ENCODE data around the gene NMT1. TPM values are rescaled to one million over a fixed set of nuclear protein-coding genes. Genes with fewer than 3 reads are reported as not detected.

The NMT1 gene
- total RNA-seq, 3 donors from 2014 or later (not counting 1 experiment from before 2014, with no cell fraction given): 56.6 to 94.7 (median 77.6) TPM

GRCh38 chr17:45032174-45032541 lies 29.0 kb upstream of the NMT1 start:
- no peaks in the 10 kb centered on the region for H3K27me3 Mint-ChIP-seq (ENCODE audit: low read depth in 2 of 2)
- H3K4me3 Mint-ChIP-seq: no peak overlapping the region
- DNase-seq (no peak), ATAC-seq (no peak)
- TF ChIP-seq CTCF (IDR thresholded peaks at IDR 0.05): no peak
- Histone ChIP-seq H3K27me3 (ENCODE audit: control insufficient read depth, insufficient read depth, low read length) (no peaks in the 10 kb centered on the region), H3K4me1 (ENCODE audit: control insufficient read depth, insufficient read depth, low read length) (no peaks in the 10 kb centered on the region), H3K9me3 (ENCODE audit: control insufficient read depth, insufficient read depth, low read length) (no peaks in the 10 kb centered on the region), H3K4me3 (ENCODE audit: low read length) (no peak overlapping the region), H3K27ac (ENCODE audit: low read length) (no peak overlapping the region), H3K36me3 (ENCODE audit: control insufficient read depth, insufficient read depth, low read length) (peaks cover 45% of the 10 kb centered on the region)
- intact Hi-C loops (cut with micrococcal nuclease): no loop called here
- H3K36me3 Mint-ChIP-seq: no peaks in the 10 kb centered on the region
- WGBS (ENCODE audit: insufficient coverage): 96% methylated on average over 9 of the region's 9 CpGs
- H3K27ac Mint-ChIP-seq: no peak overlapping the region
- no peaks in the 10 kb centered on the region for H3K9me3 Mint-ChIP-seq
- no peaks in the 10 kb centered on the region for H3K4me1 Mint-ChIP-seq

- no peak overlapping the region for H3K4me3 Mint-ChIP-seq
- no peak for ATAC-seq
- H3K27me3 Mint-ChIP-seq (ENCODE audit: low read depth in 2 of 2): no peaks in the 10 kb centered on the region
- Histone ChIP-seq H3K27me3 (ENCODE audit: control insufficient read depth, insufficient read depth, low read length) (no peaks in the 10 kb centered on the region), H3K27ac (ENCODE audit: low read length) (no peak overlapping the region), H3K36me3 (ENCODE audit: control insufficient read depth, insufficient read depth, low read length) (peaks cover 41% of the 10 kb centered on the region), H3K9me3 (ENCODE audit: control insufficient read depth, insufficient read depth, low read length) (no peaks in the 10 kb centered on the region), H3K4me3 (ENCODE audit: low read length) (no peak overlapping the region), H3K4me1 (ENCODE audit: control insufficient read depth, insufficient read depth, low read length) (no peaks in the 10 kb centered on the region)
- TF ChIP-seq CTCF (IDR thresholded peaks at IDR 0.05): no peak
- H3K36me3 Mint-ChIP-seq: no peaks in the 10 kb centered on the region
- intact Hi-C loops (cut with micrococcal nuclease): no loop called here
- H3K27ac Mint-ChIP-seq: no peak overlapping the region
- 96% methylated on average over 14 of the region's 14 CpGs for WGBS (ENCODE audit: insufficient coverage)
- no peaks in the 10 kb centered on the region for H3K9me3 Mint-ChIP-seq
- H3K4me1 Mint-ChIP-seq: no peaks in the 10 kb centered on the region
- DNase-seq: no peak
Observed at GRCh38 chr17:45034599-45034998, 26.5 kb upstream of the NMT1 start.

DNA sequence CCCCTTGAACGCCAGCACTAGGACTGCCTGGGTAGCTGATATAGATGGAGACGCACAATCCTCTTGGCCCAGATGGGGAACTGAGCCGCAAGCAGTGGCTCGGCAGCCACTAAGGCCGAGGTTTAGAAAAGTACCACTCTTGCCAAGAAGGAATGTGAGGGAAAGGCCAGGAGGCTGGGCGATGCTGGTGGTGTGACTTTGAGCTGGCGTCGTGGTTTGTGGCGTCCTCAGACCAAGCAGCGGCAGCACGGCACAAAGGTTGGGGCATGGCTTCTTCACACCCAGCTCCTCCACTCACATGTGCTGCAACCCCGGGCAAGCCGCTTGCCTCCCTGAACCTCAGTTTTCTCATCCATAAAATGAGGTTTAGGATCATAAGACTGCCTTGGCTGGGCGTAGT lies 25.3 kb upstream of the NMT1 start:
- H3K27ac Mint-ChIP-seq: no peak overlapping the region
- Histone ChIP-seq H3K9me3 (ENCODE audit: control insufficient read depth, insufficient read depth, low read length) (no peaks in the 10 kb centered on the region), H3K27me3 (ENCODE audit: control insufficient read depth, insufficient read depth, low read length) (no peaks in the 10 kb centered on the region), H3K4me1 (ENCODE audit: control insufficient read depth, insufficient read depth, low read length) (no peaks in the 10 kb centered on the region), H3K27ac (ENCODE audit: low read length) (no peak overlapping the region), H3K4me3 (ENCODE audit: low read length) (no peak overlapping the region), H3K36me3 (ENCODE audit: control insufficient read depth, insufficient read depth, low read length) (peaks cover 30% of the 10 kb centered on the region)
- DNase-seq (no peak), ATAC-seq (no peak)
- WGBS (ENCODE audit: insufficient coverage): 73% methylated on average over 14 of the region's 14 CpGs
- H3K36me3 Mint-ChIP-seq: no peaks in the 10 kb centered on the region
- H3K9me3 Mint-ChIP-seq: no peaks in the 10 kb centered on the region
- H3K27me3 Mint-ChIP-seq (ENCODE audit: low read depth in 2 of 2): no peaks in the 10 kb centered on the region
- H3K4me3 Mint-ChIP-seq: no peak overlapping the region
- H3K4me1 Mint-ChIP-seq: no peaks in the 10 kb centered on the region
- intact Hi-C loops (cut with micrococcal nuclease): no loop called here
- TF ChIP-seq CTCF (IDR thresholded peaks at IDR 0.05): no peak

GRCh38 chr17:45036691-45037090 lies 24.4 kb upstream of the NMT1 start:
- intact Hi-C loops (cut with micrococcal nuclease): no loop called here
- 95% methylated on average over 3 of the region's 3 CpGs for whole genome bisulfite sequencing (ENCODE audit: insufficient coverage)

More at GRCh38 chr17:45036691-45037090, 24.4 kb upstream of the NMT1 start:
- Mint-ChIP-seq H3K27ac (no peak overlapping the region), H3K36me3 (no peaks in the 10 kb centered on the region), H3K4me3 (no peak overlapping the region), H3K9me3 (no peaks in the 10 kb centered on the region), H3K4me1 (no peaks in the 10 kb centered on the region), H3K27me3 (ENCODE audit: low read depth in 2 of 2) (no peaks in the 10 kb centered on the region)
- Histone ChIP-seq H3K9me3 (ENCODE audit: control insufficient read depth, insufficient read depth, low read length) (no peaks in the 10 kb centered on the region), H3K27ac (ENCODE audit: low read length) (no peak overlapping the region), H3K36me3 (ENCODE audit: control insufficient read depth, insufficient read depth, low read length) (peaks cover 22% of the 10 kb centered on the region), H3K4me3 (ENCODE audit: low read length) (no peak overlapping the region), H3K27me3 (ENCODE audit: control insufficient read depth, insufficient read depth, low read length) (no peaks in the 10 kb centered on the region), H3K4me1 (ENCODE audit: control insufficient read depth, insufficient read depth, low read length) (no peaks in the 10 kb centered on the region)
- DNase-seq: no peak
- no peak for TF ChIP-seq CTCF (IDR thresholded peaks at IDR 0.05)
- ATAC-seq: no peak

All from natural killer cell (primary cell).